Common myeloid progenitor, CD34-positive (primary cell): ENCODE measurements around the gene ELF1.

Source experiments
- CTCF ChIA-PET: fragments of 350-600 bp; sonication (Branson Sonifier 250); formaldehyde crosslinking; loops from one replicate; lab custom pipeline; 2021; ENCODE audit warnings: antibody characterized with exemption; lab: Charles Lee
- POLR2A ChIA-PET: fragments of 350-600 bp; sonication (Branson Sonifier 250); formaldehyde crosslinking; loops from one replicate; lab custom pipeline; 2021; ENCODE audit warnings: antibody characterized with exemption; lab: Charles Lee
- DNase-seq, 3 donors: peaks; one replicate each; pipeline versions ENCODE4 v3.0.0 to v3.0.0-alpha.2; 2013
- H3K27ac ChIP-seq, 2 experiments: 1 replicate in 1 of 2; 2 replicates in 1 of 2; pipeline ENCODE4 v1.7.0; 2013; ENCODE audit warnings: inconsistent platforms in 2 of 2, low read length in 2 of 2, mild to moderate bottlenecking in 2 of 2, low read depth in 1 of 2, moderate library complexity in 1 of 2; ENCODE audit not compliant: severe bottlenecking in 2 of 2, insufficient read depth in 1 of 2, poor library complexity in 1 of 2
- H3K27me3 ChIP-seq, 5 experiments: replicated peaks in 2 of 5; 1 replicate in 3 of 5; 2 replicates in 2 of 5; pipeline versions ENCODE4 v1.6.1 to v1.7.0; 2013; ENCODE audit warnings: low read length in 4 of 5, mild to moderate bottlenecking in 2 of 5, moderate library complexity in 2 of 5, inconsistent platforms in 1 of 5; ENCODE audit not compliant: insufficient read depth in 5 of 5, control insufficient read depth in 4 of 5
- H3K36me3 ChIP-seq, 4 experiments: 1 replicate in 2 of 4; 2 replicates in 2 of 4; pipeline versions ENCODE4 v1.6.1 to v1.7.0; 2013; ENCODE audit warnings: low read length in 3 of 4, control low read depth in 1 of 4, mild to moderate bottlenecking in 1 of 4; ENCODE audit not compliant: control insufficient read depth in 4 of 4, insufficient read depth in 4 of 4
- H3K4me1 ChIP-seq, 4 experiments: 1 replicate in 3 of 4; 2 replicates in 1 of 4; pipeline versions ENCODE4 v1.6.1 to v1.7.1; 2013; ENCODE audit warnings: low read length in 3 of 4, mild to moderate bottlenecking in 3 of 4, control low read depth in 1 of 4, inconsistent platforms in 1 of 4, moderate library complexity in 1 of 4; ENCODE audit not compliant: control insufficient read depth in 4 of 4, insufficient read depth in 4 of 4; ENCODE audit errors: control extremely low read depth in 1 of 4
- H3K4me3 ChIP-seq, 7 experiments: 1 replicate in 4 of 7; 2 replicates in 3 of 7; pipeline versions ENCODE4 v1.5.1 to v1.7.0; 2013; ENCODE audit warnings: mild to moderate bottlenecking in 7 of 7, low read length in 6 of 7, moderate library complexity in 6 of 7, inconsistent platforms in 2 of 7, low read depth in 2 of 7, control low read depth in 1 of 7; ENCODE audit not compliant: insufficient read depth in 4 of 7, control insufficient read depth in 1 of 7; ENCODE audit errors: extremely low read depth in 1 of 7
- H3K9me3 ChIP-seq, 5 experiments: 1 replicate in 4 of 5; 2 replicates in 1 of 5; pipeline versions ENCODE4 v1.6.1 to v1.7.1; 2013; ENCODE audit warnings: low read length in 4 of 5, mild to moderate bottlenecking in 2 of 5, inconsistent platforms in 1 of 5, low read depth in 1 of 5, moderate library complexity in 1 of 5; ENCODE audit not compliant: control insufficient read depth in 4 of 5, insufficient read depth in 2 of 5; ENCODE audit errors: control extremely low read depth in 1 of 5
- WGBS: methylation state at CpG from one replicate; pipeline ENCODE4 v1.1.5; 2013; ENCODE audit not compliant: insufficient coverage; 5-methylcytosine and 5-hydroxymethylcytosine counted together

ELF1 gene

DNA sequence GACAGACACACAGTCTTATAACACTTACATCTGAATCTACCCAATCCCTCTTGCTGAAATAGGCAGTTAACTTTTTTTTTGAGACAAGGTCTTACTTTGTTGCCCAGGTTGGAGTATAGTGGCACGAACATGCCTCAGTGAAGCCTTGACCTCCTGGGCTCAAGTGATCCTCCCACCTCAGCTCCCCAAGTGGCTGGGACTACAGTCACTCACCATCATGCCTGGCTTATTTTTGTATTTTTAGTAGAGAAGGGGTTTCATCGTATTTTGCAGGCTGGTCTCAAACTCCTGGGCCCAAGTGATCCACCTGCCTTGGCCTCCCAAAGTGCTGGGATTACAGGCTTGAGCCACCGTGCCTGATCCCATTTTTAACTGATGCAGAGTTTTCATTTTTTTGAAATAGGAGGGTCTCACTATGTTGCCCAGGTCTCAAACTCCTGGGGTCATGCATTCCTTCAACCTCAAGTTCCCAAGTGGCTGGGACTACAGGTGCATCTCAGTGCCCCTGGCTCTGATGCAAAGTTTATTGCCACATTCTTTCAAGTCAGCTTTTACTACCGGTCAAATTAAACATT is 7.6 kb downstream of the ELF1 start:
- Histone ChIP-seq H3K27me3 (no peaks in the 10 kb centered on the region), H3K4me3 (no peak overlapping the region), H3K9me3 (no peaks in the 10 kb centered on the region), H3K36me3 (peaks cover 9 to 20% (median 14%) of the 10 kb centered on the region in 4 experiments), H3K4me1 (peaks cover 49 to 83% (median 68%) of the 10 kb centered on the region in 4 experiments), H3K27ac (no peak overlapping the region)
- ChIA-PET CTCF (interaction anchor here (1.0 to 2.9 kb wide), 9 partner anchors 17 to 48 kb away, joined by 3 to 9 read pairs (median 4); no protein-coding TSS in a partner anchor), POLR2A (interaction anchor here (0.9 kb wide), 1 partner anchor 27 kb away, joined by 4 read pairs; no protein-coding TSS in a partner anchor)
- 86% methylated on average over 1 of the region's 4 CpGs for WGBS
- DNase-seq = no peak

DNA sequence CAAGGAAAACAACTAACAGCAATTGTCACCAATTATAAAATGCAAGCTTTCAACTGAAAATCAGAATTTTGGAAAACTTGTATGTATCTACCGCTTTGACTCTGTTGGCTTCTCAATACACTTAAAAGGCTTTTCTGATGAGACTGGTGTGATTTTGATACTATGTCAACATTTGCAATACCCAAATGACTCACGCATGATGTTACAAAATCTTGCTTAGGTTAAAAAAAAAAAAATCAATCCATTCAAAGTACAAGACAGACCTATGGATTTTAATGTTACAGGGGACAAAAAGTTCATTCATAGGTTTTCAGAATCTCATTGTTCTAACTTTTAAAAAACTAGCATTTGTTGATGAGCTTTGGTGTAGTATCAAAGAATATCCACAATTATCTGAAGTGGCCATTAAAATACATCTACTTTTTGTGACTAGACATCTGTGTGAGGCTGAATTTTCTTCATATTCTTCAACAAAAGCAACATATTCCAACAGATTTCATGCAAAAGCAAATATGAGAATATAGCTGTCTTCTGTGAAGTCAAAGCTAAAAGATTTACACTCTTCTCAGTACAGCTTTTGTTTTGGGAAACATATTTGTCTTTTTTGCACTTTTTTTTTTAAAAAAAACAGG is 10.7 kb downstream of the ELF1 start:
- Histone ChIP-seq H3K9me3 (no peaks in the 10 kb centered on the region), H3K36me3 (peaks cover 9 to 20% (median 14%) of the 10 kb centered on the region in 4 experiments), H3K27ac (peak overlapping the region; percentile 59 to 92), H3K4me1 (peaks cover 52 to 84% (median 69%) of the 10 kb centered on the region in 4 experiments), H3K27me3 (no peaks in the 10 kb centered on the region), H3K4me3 (peak overlapping the region in 1 of 7 experiments; percentile 47)
- DNase-seq = peak in 2 of 3 donors; percentile 61 to 71
- CTCF ChIA-PET = interaction anchor here (0.8 to 3.4 kb wide), 7 partner anchors 9 to 34 kb away, joined by 3 to 15 read pairs (median 3); partner anchors contain the start of gene ELF1
- POLR2A ChIA-PET = interaction anchor here (0.5 kb wide), 1 partner anchor 8 kb away, joined by 3 read pairs; no protein-coding TSS in a partner anchor
- WGBS = no CpG with 5 or more reads among the region's 2 CpGs

DNA sequence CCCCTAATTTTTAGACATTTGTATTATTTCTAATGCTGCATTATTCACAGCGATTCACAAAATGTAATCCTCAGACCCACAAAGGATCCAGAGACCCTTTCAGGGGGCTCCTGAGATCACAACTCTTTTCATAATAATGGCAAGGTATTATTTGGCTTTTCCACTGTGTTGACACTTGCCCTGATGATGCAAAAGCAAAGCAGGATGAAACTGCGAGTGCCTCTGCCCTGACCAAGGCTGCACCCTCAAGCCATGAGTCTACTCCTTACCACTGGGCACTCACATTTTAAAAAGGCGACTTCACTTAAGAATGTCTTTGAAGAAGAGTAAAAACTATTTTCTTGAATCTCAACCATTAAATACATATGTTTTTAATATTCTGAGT is 11.4 kb downstream of the ELF1 start:
- no peaks in the 10 kb centered on the region for H3K27me3 ChIP-seq
- peak overlapping the region in 5 of 7 experiments; percentile 13 to 72 (median 47) for H3K4me3 ChIP-seq
- H3K9me3 ChIP-seq = no peaks in the 10 kb centered on the region
- peak overlapping the region; percentile 59 to 92 for H3K27ac ChIP-seq
- peaks cover 53 to 88% (median 73%) of the 10 kb centered on the region in 4 experiments for H3K4me1 ChIP-seq
- ChIA-PET CTCF (interaction anchor here (1.3 to 3.4 kb wide), 4 partner anchors 11 to 33 kb away, joined by 3 to 15 read pairs (median 10); partner anchors contain the start of gene ELF1), POLR2A (interaction anchor here (1.0 kb wide), 1 partner anchor 10 kb away, joined by 9 read pairs; no protein-coding TSS in a partner anchor)
- peaks cover 7 to 14% (median 11%) of the 10 kb centered on the region in 4 experiments for H3K36me3 ChIP-seq
- no peak for DNase-seq
- no CpG with 5 or more reads among the region's 3 CpGs for WGBS

DNA sequence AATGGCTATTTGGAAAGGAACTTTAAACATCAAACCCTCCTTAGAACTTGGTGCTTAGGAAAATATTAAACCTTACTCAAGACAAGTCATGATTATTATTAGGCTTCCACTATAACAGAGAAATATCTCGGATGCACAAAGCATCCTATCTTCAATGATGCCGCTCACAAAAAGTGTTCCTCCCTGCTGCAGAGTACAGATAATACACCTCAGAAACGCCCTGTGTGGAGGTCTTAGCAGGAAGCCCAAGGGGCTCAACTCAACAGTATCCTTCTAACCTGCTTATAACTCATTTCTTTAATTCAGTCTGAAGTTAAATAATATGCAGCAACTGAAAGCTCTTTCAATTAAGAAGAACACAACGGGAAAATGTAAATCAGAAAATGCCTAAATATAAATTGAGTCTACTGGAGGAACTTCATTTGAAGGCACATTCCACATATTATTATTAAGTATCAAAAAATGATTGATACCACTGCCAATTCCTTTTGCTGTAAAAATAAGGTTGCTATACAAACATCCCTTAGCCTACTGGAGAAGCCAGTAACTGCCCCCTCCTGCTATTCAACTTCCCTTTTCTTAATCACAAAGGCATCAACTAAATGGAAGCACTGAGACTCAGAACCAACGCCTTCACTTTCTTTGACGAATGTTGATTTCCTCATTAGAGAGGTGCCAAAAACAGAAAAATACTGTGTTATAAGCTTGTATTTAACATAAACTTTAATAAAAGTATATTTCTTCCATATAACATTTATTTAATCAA is 12.0 kb downstream of the ELF1 start:
- Histone ChIP-seq H3K4me3 (peak overlapping the region in 6 of 7 experiments; percentile 35 to 72 (median 48)), H3K4me1 (peaks cover 55 to 91% (median 78%) of the 10 kb centered on the region in 4 experiments), H3K36me3 (peaks cover 7 to 19% (median 8%) of the 10 kb centered on the region in 4 experiments), H3K9me3 (no peaks in the 10 kb centered on the region), H3K27me3 (no peaks in the 10 kb centered on the region), H3K27ac (peak overlapping the region; percentile 59 to 92)
- ChIA-PET POLR2A (interaction anchor here (1.0 kb wide), 1 partner anchor 11 kb away, joined by 9 read pairs; no protein-coding TSS in a partner anchor), CTCF (interaction anchor here (1.3 to 3.4 kb wide), 2 partner anchors 11 to 33 kb away, joined by 3 to 11 read pairs; no protein-coding TSS in a partner anchor)
- peak; percentile 60 to 87 (median 81) for DNase-seq
- 40% methylated on average over 1 of the region's 6 CpGs for WGBS

DNA sequence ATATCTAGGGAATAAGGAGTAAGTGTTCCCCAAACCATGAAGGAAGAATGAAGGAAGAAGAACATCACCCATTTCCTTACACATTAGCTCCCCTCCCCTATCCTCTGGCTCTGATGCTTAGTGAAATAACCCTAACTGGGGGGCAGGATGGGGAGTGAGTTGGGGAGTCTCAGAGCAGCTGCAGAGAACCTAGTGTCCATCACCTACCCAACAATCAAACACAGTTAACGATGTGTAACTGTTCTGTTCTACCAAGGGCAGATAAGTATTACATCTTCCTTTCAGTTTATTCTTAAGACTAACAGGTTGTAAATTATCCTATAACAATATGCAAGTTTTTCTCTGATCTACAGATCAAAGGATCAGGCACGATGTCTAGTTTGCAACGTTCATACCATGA is 12.8 kb downstream of the ELF1 start:
- WGBS = no CpG with 5 or more reads among the region's 3 CpGs
- peak overlapping the region; percentile 90 to 92 for H3K27ac ChIP-seq
- peaks cover 58 to 93% (median 83%) of the 10 kb centered on the region in 4 experiments for H3K4me1 ChIP-seq
- no peaks in the 10 kb centered on the region for H3K9me3 ChIP-seq
- ChIA-PET CTCF (interaction anchor here (0.9 to 1.1 kb wide), 3 partner anchors 9 to 34 kb away, joined by 3 read pairs; no protein-coding TSS in a partner anchor), POLR2A (no interaction called here)
- peak overlapping the region in 6 of 7 experiments; percentile 24 to 72 (median 52) for H3K4me3 ChIP-seq
- DNase-seq = no peak
- peaks cover 0 to 20% (median 3%) of the 10 kb centered on the region in 4 experiments for H3K36me3 ChIP-seq
- no peaks in the 10 kb centered on the region for H3K27me3 ChIP-seq

DNA sequence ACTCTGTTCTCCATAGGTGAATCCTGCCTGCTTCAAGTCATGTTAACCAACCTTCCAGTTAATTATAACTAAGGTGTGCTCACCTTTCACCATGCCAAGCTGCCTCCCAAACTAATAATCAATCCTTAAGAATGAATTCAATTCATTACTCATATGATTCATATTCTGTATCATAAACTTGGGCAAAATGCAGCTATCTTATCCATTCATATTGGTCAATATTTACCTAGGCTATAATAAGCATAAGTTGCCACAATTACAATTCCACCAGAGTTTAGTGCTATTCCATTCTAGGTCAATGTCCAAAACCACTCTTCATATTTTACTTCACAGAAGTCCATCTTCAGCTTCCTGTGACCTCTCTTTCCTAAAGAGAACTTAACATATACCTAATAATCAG is 13.4 kb downstream of the ELF1 start:
- peak overlapping the region in 5 of 7 experiments; percentile 46 to 72 (median 57) for H3K4me3 ChIP-seq
- DNase-seq = no peak
- H3K36me3 ChIP-seq = peaks cover 0 to 18% (median 1%) of the 10 kb centered on the region in 4 experiments
- H3K4me1 ChIP-seq = peaks cover 58 to 89% (median 81%) of the 10 kb centered on the region in 4 experiments
- no peaks in the 10 kb centered on the region for H3K9me3 ChIP-seq
- ChIA-PET POLR2A (no interaction called here), CTCF (interaction anchor here (0.9 to 1.1 kb wide), 3 partner anchors 9 to 34 kb away, joined by 3 read pairs; no protein-coding TSS in a partner anchor)
- H3K27me3 ChIP-seq = no peaks in the 10 kb centered on the region
- H3K27ac ChIP-seq = peak overlapping the region; percentile 90 to 92
